PC-9 (cell line): ENCODE measurements around the gene MYDGF. TPM values are rescaled to one million over a fixed set of nuclear protein-coding genes. Genes with fewer than 3 reads are reported as not detected.

ENCODE experiments used
- BruUV-seq: library from RNA; stranded (reverse); fragments of 400-500 nt; replicated peaks from 2 replicates; lab custom pipeline; 2021; lab: Mats Ljungman, UMichigan
- CTCF ChIA-PET: fragments of 300-600 bp; sonication (Branson Sonifier 250); formaldehyde crosslinking; loops from one replicate; lab custom pipeline; 2022; ENCODE audit warnings: antibody characterized with exemption; lab: Charles Lee
- POLR2A ChIA-PET: fragments of 300-600 bp; sonication (Branson Sonifier 250); formaldehyde crosslinking; loops from one replicate; lab custom pipeline; 2022; ENCODE audit warnings: antibody characterized with exemption; ENCODE audit not compliant: unreplicated experiment; lab: Charles Lee
- DNase-seq, 2 experiments: peaks; one replicate each; pipeline versions ENCODE4 v3.0.0 to v3.0.0-alpha.2; 2015 to 2022; ENCODE audit warnings: mixed read lengths in 1 of 2
- H2AFZ ChIP-seq: fragments of 200-600 bp; sonication (generic); 2 replicates; pipeline ENCODE4 v1.8.1; 2017; ENCODE audit warnings: antibody characterized with exemption
- H3F3A ChIP-seq: fragments of 200-600 bp; sonication (generic); 2 replicates; pipeline ENCODE4 v1.8.1; 2017; ENCODE audit warnings: antibody characterized with exemption, mild to moderate bottlenecking, low read depth; ENCODE audit not compliant: insufficient read depth
- H3K27ac ChIP-seq: fragments of 200-600 bp; sonication (generic); 2 replicates; pipeline ENCODE4 v1.6.1; 2016; ENCODE audit warnings: mixed run types
- H3K27me3 ChIP-seq: fragments of 200-600 bp; sonication (generic); 2 replicates; pipeline ENCODE4 v1.6.1; 2016; ENCODE audit warnings: low read depth, mixed run types; ENCODE audit not compliant: insufficient read depth
- H3K36me3 ChIP-seq: fragments of 200-600 bp; sonication (generic); 2 replicates; pipeline ENCODE4 v1.6.1; 2016; ENCODE audit warnings: low read depth, mixed run types
- H3K4me1 ChIP-seq: fragments of 200-600 bp; sonication (generic); replicated peaks from 2 replicates; pipeline ENCODE4 v1.6.1; 2016; ENCODE audit warnings: mixed run types; ENCODE audit not compliant: insufficient read depth
- H3K4me2 ChIP-seq: fragments of 200-600 bp; sonication (generic); 2 replicates; pipeline ENCODE4 v1.6.1; 2017; ENCODE audit warnings: mixed run types
- H3K4me3 ChIP-seq: fragments of 200-600 bp; sonication (generic); 2 replicates; pipeline ENCODE4 v1.6.1; 2016; ENCODE audit warnings: mixed run types
- H3K79me2 ChIP-seq: fragments of 200-600 bp; sonication (generic); 2 replicates; pipeline ENCODE4 v1.6.1; 2017; ENCODE audit warnings: low read depth, mixed run types
- H3K9me2 ChIP-seq: fragments of 200-600 bp; sonication (generic); 2 replicates; pipeline ENCODE4 v1.8.1; 2017; ENCODE audit warnings: mild to moderate bottlenecking; ENCODE audit not compliant: insufficient read depth
- H3K9me3 ChIP-seq: fragments of 200-600 bp; sonication (generic); 2 replicates; pipeline ENCODE4 v1.8.1; 2016; ENCODE audit warnings: low read depth; ENCODE audit not compliant: insufficient read depth
- H4K20me1 ChIP-seq: fragments of 200-600 bp; sonication (generic); 2 replicates; pipeline ENCODE4 v1.8.1; 2017; ENCODE audit not compliant: insufficient read depth
- CTCF ChIP-seq: fragments of 200-600 bp; sonication (generic); conservative IDR thresholded peaks from 2 replicates; pipeline ENCODE4 v1.6.1; 2017; ENCODE audit warnings: mixed run types, antibody characterized with exemption, mild to moderate bottlenecking, moderate library complexity
- EZH2 ChIP-seq: fragments of 200-600 bp; sonication (generic); IDR thresholded peaks from 2 replicates; pipeline ENCODE4 v1.8.0; 2017; ENCODE audit warnings: antibody characterized with exemption, low read depth
- intact Hi-C: fragments of 100-400 bp; cut with micrococcal nuclease; formaldehyde crosslinking; loops from one replicate; pipeline ENCODE4 v1.10.0; 2022; ENCODE audit not compliant: unreplicated experiment
- total RNA-seq: library from RNA; stranded (reverse); gene quantifications from 2 replicates; pipeline ENCODE4 v1.2.3, GENCODE V29; 2021

The MYDGF gene
- total RNA-seq, 1 experiment from 2014 or later: 60.1 TPM

DNA sequence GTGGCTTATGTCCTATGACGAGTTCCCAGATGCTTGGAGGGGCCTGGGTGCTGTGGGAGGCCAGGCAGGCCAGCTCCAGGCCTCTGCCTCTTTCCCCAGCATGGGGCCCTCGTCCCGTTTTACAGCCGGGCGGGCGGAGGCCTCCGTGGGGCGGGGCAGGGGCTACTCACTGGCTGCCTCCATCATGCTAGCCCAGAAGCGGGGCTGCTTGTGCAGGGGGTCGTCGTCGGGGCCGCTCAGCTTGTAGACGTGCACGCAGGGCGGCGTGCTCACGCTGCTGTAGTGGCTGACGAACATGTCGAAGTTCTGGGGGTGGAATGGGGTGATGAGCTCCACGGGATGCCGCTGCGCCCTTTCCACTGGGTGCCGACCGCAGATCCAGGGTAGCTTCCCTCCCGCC, 18.4 kb upstream of the MYDGF start:
- POLR2A ChIA-PET: no interaction called here
- Histone ChIP-seq H3K9me2 (no peaks in the 10 kb centered on the region), H3K79me2 (no peaks in the 10 kb centered on the region), H3K27ac (no peak overlapping the region), H3K4me2 (no peak overlapping the region), H3K9me3 (no peaks in the 10 kb centered on the region), H3K4me1 (no peaks in the 10 kb centered on the region), H3K36me3 (no peaks in the 10 kb centered on the region), H3F3A (no peaks in the 10 kb centered on the region), H3K27me3 (no peaks in the 10 kb centered on the region), H2AFZ (no peak overlapping the region), H3K4me3 (no peak overlapping the region), H4K20me1 (no peaks in the 10 kb centered on the region)
- TF ChIP-seq EZH2 (no peak), CTCF (no peak)
- BruUV-seq: no TSS peak
- CTCF ChIA-PET: no interaction called here
- no peak for DNase-seq
- intact Hi-C loops: no loop called here

DNA sequence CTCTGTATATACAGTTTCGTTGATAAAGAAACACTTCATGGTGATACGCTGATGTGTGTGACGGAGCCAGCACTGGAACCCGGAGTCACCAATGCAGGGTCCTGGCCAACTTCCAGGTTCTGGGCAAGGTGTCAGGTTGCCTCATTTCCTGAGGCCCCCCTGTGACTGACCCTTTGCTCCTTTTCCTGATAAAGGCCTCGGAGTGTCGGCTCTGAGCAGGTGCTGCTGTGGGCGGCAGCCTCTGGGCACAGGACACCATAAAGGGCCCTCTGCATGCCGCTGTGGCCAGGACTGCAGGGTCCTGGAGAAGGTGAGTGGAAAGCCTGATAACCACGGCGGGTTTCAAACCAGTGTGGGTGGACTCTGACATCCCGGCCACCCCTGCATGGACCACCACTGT, 17.3 kb upstream of the MYDGF start:
- H3K4me3 ChIP-seq: no peak overlapping the region
- intact Hi-C loops: no loop called here
- BruUV-seq: no TSS peak
- TF ChIP-seq EZH2: no peak
- no peak for DNase-seq
- no peaks in the 10 kb centered on the region for H3K9me2 ChIP-seq
- no peak overlapping the region for H3K27ac ChIP-seq
- H3K4me2 ChIP-seq: no peak overlapping the region
- H3K36me3 ChIP-seq: no peaks in the 10 kb centered on the region
- H4K20me1 ChIP-seq: no peaks in the 10 kb centered on the region
- H3K9me3 ChIP-seq: no peaks in the 10 kb centered on the region
- H3K27me3 ChIP-seq: no peaks in the 10 kb centered on the region
- POLR2A ChIA-PET: no interaction called here
- CTCF ChIA-PET: no interaction called here
- no peaks in the 10 kb centered on the region for H3F3A ChIP-seq
- H3K79me2 ChIP-seq: no peaks in the 10 kb centered on the region
- no peak overlapping the region for H2AFZ ChIP-seq
- H3K4me1 ChIP-seq: no peaks in the 10 kb centered on the region

- Histone ChIP-seq H3K9me2 (no peaks in the 10 kb centered on the region), H3K4me2 (no peak overlapping the region), H3F3A (no peaks in the 10 kb centered on the region), H3K27ac (no peak overlapping the region), H2AFZ (no peak overlapping the region), H3K36me3 (no peaks in the 10 kb centered on the region), H3K4me3 (no peak overlapping the region), H3K27me3 (no peaks in the 10 kb centered on the region), H3K79me2 (no peaks in the 10 kb centered on the region), H3K4me1 (no peaks in the 10 kb centered on the region), H4K20me1 (no peaks in the 10 kb centered on the region), H3K9me3 (no peaks in the 10 kb centered on the region)
- intact Hi-C loops: no loop called here
- ChIA-PET POLR2A (no interaction called here), CTCF (no interaction called here)
- BruUV-seq: no TSS peak
- TF ChIP-seq EZH2: no peak
- no peak for TF ChIP-seq CTCF
- DNase-seq: no peak
Measured at GRCh38 chr19:4686700-4687099, 16.6 kb upstream of the MYDGF start.
